NCI-H2081 (cell line): ENCODE measurements around the gene EPHB6.
A peak's percentile ranks its signal among the peaks of the same experiment; 100 is the strongest.

ENCODE experiments used
- DNase-seq, 2 experiments: peaks; one replicate each; lab custom pipeline; 2025; lab: John Stamatoyannopoulos, UW

Gene EPHB6, protein sequence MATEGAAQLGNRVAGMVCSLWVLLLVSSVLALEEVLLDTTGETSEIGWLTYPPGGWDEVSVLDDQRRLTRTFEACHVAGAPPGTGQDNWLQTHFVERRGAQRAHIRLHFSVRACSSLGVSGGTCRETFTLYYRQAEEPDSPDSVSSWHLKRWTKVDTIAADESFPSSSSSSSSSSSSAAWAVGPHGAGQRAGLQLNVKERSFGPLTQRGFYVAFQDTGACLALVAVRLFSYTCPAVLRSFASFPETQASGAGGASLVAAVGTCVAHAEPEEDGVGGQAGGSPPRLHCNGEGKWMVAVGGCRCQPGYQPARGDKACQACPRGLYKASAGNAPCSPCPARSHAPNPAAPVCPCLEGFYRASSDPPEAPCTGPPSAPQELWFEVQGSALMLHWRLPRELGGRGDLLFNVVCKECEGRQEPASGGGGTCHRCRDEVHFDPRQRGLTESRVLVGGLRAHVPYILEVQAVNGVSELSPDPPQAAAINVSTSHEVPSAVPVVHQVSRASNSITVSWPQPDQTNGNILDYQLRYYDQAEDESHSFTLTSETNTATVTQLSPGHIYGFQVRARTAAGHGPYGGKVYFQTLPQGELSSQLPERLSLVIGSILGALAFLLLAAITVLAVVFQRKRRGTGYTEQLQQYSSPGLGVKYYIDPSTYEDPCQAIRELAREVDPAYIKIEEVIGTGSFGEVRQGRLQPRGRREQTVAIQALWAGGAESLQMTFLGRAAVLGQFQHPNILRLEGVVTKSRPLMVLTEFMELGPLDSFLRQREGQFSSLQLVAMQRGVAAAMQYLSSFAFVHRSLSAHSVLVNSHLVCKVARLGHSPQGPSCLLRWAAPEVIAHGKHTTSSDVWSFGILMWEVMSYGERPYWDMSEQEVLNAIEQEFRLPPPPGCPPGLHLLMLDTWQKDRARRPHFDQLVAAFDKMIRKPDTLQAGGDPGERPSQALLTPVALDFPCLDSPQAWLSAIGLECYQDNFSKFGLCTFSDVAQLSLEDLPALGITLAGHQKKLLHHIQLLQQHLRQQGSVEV

GRCh38 chr7:142854372-142855113, at the start of gene EPHB6:
Gene EPHB6, plus strand, starts transcription at chr7:142855076. Its CDS starts 8,152 bp downstream, at chr7:142863228.
- DNase-seq, result peak; percentile 72 to 78

DNA sequence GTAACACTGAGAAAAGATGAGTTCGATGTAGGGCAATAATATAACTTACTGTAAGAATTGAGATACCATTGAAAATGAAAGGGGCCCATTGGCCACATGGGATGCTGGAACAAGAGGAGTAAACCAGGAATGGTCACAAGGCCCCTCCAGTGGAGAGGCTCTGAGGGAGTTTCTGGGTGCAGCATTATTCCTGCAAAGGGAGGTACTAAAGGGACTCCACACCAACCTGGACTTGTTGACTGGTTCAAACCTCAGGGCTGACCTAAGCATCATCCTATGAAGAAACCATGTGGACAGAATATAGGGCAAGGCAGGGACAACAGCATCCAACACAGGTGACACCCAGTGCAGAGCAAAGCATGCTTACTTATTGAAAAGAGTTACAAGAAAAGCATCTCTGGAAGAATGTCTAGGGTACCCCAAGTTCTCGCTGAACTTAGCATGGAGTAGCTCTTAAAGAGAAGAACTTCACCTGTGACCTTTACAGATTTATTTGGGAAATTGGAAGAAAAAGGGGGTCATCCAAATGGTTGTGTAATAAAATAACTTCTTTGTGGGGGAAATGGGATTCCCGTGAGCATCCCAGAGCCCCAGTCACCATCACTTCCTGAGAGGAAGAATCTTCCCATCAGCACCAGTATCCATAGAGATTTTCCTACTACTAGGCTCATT, 49.4 kb upstream of the EPHB6 start:
- DNase-seq, result no peak

- DNase-seq, result no peak
These were observed 48.9 kb upstream of the EPHB6 start for GRCh38 chr7:142806022-142806356.

DNA sequence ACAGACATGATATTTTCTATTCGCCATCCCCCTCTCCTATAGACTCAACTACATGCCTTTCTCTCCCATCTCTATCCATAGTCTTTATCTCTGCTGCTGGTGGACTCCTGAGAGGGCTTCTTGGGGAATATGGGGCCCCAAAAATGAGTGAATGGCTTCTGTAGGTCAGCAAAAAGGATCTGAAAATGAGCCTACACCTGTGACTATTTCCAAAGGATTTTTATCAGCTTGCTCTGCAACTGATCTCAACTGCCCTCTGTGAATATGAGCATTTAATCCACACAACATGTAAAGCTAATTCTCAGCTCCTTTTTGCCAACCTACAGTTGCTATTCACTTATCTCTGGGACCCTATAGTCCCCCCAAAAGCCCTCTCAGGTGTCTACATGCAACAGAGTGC, 47.9 kb upstream of the EPHB6 start:
- DNase-seq, result no peak

DNA sequence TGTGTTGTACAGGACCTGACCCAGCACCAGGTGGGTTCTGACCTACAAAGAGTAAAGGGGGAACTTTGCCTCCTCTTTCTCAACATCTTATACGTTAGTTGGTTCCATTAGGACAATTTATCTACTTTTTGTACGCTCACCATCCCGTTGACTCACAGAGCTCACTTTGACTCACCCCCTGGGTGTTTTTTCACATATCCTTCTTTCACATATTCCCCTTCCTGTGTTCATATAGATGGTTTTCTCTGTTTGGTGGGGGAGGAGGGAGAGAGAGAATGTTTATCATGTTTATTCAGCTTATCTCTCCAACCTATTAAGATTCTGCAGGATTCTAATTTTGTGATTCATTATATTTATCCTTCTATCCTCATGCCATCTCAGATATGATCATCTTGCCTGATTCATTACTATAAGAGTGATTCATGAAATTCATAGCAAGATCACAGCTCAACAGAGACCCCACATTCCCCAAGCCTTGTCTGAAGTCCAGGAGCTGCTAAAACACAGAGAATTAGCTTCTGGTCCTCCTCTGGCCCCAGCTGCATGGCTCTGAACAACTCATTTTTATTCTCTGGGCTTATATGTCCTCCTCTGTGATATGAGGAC, 46.9 kb upstream of the EPHB6 start:
- DNase-seq, result no peak

- no peak for DNase-seq
These were observed 46.4 kb upstream of the EPHB6 start for GRCh38 chr7:142808461-142808801.

DNA sequence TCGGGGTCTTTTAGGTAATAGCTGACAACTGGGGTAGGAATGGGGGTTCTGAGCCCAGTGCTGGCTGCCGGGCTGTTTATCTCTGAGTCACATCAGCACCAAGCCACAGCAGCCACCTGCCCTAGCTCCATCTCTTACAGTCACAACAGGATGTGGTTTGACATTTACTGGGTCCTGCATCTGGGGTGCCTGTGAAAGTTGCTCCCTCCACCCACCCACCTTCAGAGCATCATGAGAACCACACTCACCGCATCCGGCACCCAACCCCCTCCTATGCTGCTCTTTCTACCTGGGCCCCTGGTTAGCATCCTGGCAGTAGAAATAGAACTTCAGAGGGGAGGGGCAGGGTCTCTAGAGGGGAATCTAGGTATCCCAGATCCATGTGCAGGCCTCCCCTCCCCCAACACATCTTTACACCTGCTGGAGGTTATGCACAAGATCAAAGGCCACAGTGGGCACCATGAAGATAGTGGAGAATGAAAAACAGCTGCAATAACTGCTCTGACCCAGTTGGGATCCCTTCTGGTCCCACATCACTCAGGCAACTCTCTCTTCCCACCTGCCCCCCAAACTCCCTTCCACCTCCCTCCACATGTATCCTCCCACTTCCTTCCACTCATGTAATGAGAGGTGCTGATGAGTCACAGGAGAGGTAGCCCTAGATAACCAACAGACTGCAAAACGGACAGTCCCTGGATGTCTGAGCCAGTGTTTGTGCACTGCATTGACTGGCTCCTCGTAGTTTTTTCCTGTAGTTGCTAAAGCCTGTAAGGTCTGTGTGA, 45.9 kb upstream of the EPHB6 start:
- no peak for DNase-seq

- no peak for DNase-seq
These were observed 45.2 kb upstream of the EPHB6 start for GRCh38 chr7:142809671-142810070.

GRCh38 chr7:142811154-142811737, 43.6 kb upstream of the EPHB6 start:
- DNase-seq, result peak; percentile 65 to 68

DNA sequence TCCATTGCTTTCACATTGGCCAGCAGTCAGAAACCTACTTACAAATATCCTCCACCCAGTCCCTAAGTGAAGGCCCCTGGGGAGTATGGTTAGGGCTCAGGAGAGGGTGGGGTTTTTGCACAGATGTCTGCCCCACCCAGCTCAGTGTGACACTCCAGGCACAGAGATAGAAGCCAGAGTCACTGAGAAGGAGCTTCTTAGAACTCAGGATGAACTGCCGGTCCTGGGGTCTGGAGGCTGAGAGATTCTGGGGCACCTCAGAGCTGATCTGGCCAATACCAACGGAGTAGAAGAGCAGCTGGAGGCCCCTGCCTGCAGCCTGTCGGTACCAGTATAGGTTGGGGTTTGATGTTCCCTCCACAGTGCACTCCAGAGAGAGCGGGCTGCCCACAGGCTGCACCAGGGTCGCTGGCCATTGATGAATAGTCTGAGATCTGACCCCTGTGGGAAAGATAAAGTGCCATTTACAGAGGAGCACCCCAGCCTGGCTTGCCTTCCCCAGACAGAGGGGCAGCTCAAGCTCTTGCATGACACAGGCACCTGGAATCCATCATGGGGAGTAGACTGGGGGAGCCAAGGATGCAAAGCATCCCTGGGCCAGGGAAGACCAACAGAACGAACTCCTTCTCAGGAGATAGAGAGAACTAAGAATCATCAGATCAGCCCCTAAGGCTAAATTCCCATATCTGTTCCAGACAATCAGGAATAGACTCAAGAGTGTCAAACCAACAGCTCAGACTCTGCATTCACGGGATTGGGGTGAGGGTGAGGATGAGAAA, 42.2 kb upstream of the EPHB6 start:
- no peak for DNase-seq

GRCh38 chr7:142813226-142813625, 41.6 kb upstream of the EPHB6 start:
- no peak for DNase-seq

- DNase-seq, result no peak
These were observed 41.2 kb upstream of the EPHB6 start for GRCh38 chr7:142813699-142814098.

DNA sequence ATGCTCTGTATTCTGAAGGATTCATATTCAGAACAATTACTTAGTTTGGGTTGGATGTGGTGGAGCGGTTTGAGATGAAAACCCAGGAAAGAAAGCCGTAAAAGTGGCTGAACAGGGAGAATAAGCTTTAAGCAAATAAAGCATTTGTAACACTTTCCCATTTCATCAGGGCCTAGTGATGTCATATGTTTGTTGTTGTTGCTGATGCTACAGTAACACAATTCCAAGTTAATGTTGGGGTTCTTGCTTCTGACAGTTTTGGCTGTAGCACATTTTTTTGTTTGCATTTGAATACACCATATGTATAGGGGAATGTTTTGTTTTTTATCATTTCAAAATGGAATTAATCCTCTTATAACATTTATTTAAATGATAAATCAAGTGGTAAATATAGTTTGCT, 40.4 kb upstream of the EPHB6 start:
- no peak for DNase-seq

- DNase-seq, result no peak
These were observed 39.7 kb upstream of the EPHB6 start for GRCh38 chr7:142815134-142815533.

GRCh38 chr7:142817506-142817905, 37.4 kb upstream of the EPHB6 start:
- no peak for DNase-seq

DNA sequence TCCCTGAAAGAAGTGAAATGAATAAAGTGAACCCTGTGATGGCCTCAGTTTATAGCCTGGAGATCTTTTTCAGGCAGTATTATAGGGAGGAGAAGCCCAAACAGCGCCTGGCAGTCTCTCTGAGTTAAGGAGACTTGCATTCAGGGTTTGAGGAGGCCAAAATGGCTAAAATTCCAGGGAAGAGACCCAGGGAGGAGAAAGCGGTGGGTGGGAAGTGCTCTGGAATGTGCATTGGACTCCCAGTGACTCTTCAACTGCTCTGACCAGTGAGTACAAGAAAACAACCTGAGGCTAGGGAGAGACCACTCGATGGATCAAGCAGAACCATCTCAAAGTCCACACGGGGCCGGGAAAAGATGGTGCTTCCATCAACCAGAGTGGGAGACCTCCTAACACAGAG, 35.3 kb upstream of the EPHB6 start:
- DNase-seq, result no peak

- no peak for DNase-seq
These were observed 32.2 kb upstream of the EPHB6 start for GRCh38 chr7:142822714-142823113.

DNA sequence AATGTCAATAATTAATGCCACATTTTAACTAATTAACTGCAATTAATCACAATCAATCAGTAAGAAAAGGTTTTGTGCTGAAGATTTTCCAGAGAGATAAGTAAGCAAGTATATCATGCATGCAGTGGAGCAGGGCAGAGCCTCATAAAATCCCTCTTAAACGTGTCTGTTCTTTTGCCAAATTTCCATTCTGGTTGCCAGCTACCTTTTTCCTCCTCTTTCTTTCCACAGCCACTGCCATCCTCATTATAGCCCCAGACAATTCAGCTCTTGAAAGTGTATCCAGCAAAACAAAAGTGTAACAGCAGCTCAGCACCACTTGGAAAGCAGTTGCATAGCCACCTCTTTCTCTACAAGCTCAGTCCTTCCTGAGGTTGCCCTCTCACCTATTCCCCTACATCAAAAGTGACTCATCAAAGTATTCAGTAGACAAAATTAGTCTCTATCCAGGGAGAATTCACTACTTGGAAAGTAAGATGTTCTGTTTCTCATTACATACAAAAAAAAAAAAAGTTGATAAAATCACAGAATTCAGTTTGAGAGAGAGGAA, 26.9 kb upstream of the EPHB6 start:
- DNase-seq, result peak in 1 of 2 experiments; percentile 28

- no peak for DNase-seq
These were observed 22.5 kb upstream of the EPHB6 start for GRCh38 chr7:142832417-142832816.
